Osteoblast (primary cell): ENCODE measurements around the gene URGCP. TPM values are rescaled to one million over a fixed set of nuclear protein-coding genes. Genes with fewer than 3 reads are reported as not detected.
"Not testable (repeated sequence)": the region's sequence is repeated elsewhere in the genome, so short reads cannot be mapped to it uniquely, and the experiment has no call there.

ENCODE experiments used
- DNase-seq: peaks from one replicate; pipeline ENCODE4 v3.0.0; 2011; ENCODE audit warnings: low spot score, mixed read lengths; ENCODE audit not compliant: insufficient read length; ENCODE audit errors: missing footprints
- H2AFZ ChIP-seq: 2 replicates; pipeline ENCODE4 v1.6.0; 2011; ENCODE audit warnings: mild to moderate bottlenecking, low read length
- H3K27ac ChIP-seq: 2 replicates; pipeline ENCODE4 v1.5.1; 2011; ENCODE audit warnings: mild to moderate bottlenecking, low read depth, low read length, moderate library complexity
- H3K27me3 ChIP-seq: 2 replicates; pipeline ENCODE4 v1.6.0; 2012; ENCODE audit warnings: mild to moderate bottlenecking, control low read depth, inconsistent platforms, low read length, moderate library complexity; ENCODE audit not compliant: insufficient read depth
- H3K36me3 ChIP-seq: 2 replicates; pipeline ENCODE4 v1.5.1; 2011; ENCODE audit warnings: mild to moderate bottlenecking, low read length, control low read depth, moderate library complexity; ENCODE audit not compliant: insufficient read depth
- H3K4me1 ChIP-seq: 2 replicates; pipeline ENCODE4 v1.5.1; 2011; ENCODE audit warnings: mild to moderate bottlenecking, low read length, control low read depth, moderate library complexity; ENCODE audit not compliant: insufficient read depth
- H3K4me2 ChIP-seq: 2 replicates; pipeline ENCODE4 v1.6.0; 2011; ENCODE audit warnings: mild to moderate bottlenecking, low read length; ENCODE audit not compliant: insufficient read depth
- H3K4me3 ChIP-seq: fragments of 200-600 bp; sonication (generic); 3 replicates; pipeline ENCODE4 v1.5.1; 2012; ENCODE audit warnings: mild to moderate bottlenecking, low read length, inconsistent platforms; ENCODE audit not compliant: insufficient read depth
- H3K79me2 ChIP-seq: 2 replicates; pipeline ENCODE4 v1.6.0; 2012; ENCODE audit warnings: mild to moderate bottlenecking, low read length, control low read depth, inconsistent platforms; ENCODE audit not compliant: insufficient read depth
- H3K9me3 ChIP-seq: 2 replicates; pipeline ENCODE4 v1.5.1; 2011; ENCODE audit warnings: low read depth, low read length, control low read depth
- H4K20me1 ChIP-seq: 2 replicates; pipeline ENCODE4 v1.6.0; 2012; ENCODE audit warnings: mild to moderate bottlenecking, low read length, control low read depth; ENCODE audit not compliant: insufficient read depth
- total RNA-seq: library from RNA; depleted of rRNA; stranded (reverse); fragments of >200 nt; gene quantifications from 2 replicates; pipeline ENCODE4 v1.2.3, GENCODE V29; 2012
- TF ChIP-seq, protein P1 (sequence below): IDR thresholded peaks from 2 replicates; pipeline ENCODE4 v1.5.1; 2011; ENCODE audit warnings: mild to moderate bottlenecking, low read depth, low read length, moderate library complexity; ENCODE audit errors: extremely low read depth

The URGCP gene
- total RNA-seq, 1 donor = 30.4 TPM

DNA sequence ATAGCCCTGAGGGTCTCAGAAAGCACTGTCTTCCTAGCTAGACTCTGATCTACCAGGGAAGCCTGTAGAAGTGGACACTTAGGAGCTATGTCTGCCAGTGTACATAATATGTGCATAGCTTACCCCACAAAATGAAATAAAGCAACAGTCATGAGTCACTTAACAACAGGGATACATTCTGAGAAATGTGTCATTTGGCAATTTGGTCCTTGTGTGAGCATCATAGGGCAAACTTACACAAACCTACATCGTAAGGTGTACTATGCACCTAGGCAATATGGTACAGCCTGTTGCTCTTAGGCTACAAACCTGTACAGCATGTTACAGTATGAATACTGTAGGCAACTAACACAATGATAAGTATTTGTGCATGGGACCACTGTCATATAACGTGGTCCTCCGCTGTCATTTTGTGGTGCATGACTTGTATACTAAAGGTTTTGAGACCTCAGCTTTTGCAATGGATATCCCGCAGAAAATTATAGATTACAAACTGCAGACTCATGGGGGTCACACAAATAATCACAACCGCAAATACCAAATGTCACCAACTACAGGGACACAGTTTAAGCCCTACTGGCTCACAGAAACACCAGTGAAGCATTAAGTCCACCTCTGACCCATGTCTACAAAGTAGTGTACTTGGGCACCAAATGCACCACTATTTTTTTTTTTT is 1.7 kb downstream of the URGCP start:
- peaks cover 65% of the 10 kb centered on the region for H3K79me2 ChIP-seq
- H3K9me3 ChIP-seq = no peaks in the 10 kb centered on the region
- H4K20me1 ChIP-seq = peaks cover 37% of the 10 kb centered on the region
- peak overlapping the region; percentile 79 for H3K27ac ChIP-seq
- H3K27me3 ChIP-seq = no peaks in the 10 kb centered on the region
- peaks cover 19% of the 10 kb centered on the region for H3K4me1 ChIP-seq
- TF ChIP-seq, protein P1, sequence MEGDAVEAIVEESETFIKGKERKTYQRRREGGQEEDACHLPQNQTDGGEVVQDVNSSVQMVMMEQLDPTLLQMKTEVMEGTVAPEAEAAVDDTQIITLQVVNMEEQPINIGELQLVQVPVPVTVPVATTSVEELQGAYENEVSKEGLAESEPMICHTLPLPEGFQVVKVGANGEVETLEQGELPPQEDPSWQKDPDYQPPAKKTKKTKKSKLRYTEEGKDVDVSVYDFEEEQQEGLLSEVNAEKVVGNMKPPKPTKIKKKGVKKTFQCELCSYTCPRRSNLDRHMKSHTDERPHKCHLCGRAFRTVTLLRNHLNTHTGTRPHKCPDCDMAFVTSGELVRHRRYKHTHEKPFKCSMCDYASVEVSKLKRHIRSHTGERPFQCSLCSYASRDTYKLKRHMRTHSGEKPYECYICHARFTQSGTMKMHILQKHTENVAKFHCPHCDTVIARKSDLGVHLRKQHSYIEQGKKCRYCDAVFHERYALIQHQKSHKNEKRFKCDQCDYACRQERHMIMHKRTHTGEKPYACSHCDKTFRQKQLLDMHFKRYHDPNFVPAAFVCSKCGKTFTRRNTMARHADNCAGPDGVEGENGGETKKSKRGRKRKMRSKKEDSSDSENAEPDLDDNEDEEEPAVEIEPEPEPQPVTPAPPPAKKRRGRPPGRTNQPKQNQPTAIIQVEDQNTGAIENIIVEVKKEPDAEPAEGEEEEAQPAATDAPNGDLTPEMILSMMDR = no peak
- peak overlapping the region; percentile 80 for H3K4me3 ChIP-seq
- peaks cover 3% of the 10 kb centered on the region for H3K36me3 ChIP-seq
- peak; percentile 77 for DNase-seq
- H3K4me2 ChIP-seq = peak overlapping the region; percentile 74
- no peak overlapping the region for H2AFZ ChIP-seq

DNA sequence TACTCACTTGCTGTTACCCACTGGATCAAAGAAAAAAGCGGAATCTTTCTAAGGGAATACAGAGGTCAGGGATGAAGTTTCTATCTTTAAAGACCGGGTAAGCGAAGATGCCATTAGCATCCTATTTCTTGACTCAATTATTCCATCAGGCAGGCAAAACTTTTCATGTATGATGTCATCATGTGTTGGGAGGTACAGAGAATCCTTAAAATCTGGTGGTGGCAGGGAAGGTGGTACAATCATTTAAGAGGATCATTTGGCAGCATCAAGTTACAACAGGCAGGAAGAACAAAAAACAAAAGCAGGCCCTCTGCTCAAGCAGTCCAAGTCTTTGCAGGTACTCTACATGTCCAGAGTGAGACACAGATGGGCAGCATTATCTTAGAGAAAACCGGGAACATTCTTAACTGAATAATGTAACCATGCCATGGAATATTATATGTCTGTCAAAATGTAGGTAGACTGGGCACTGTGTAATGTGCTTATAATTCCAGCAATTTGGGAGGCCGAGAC is 3.8 kb downstream of the URGCP start:
- Histone ChIP-seq H3K9me3 (no peaks in the 10 kb centered on the region), H3K27me3 (no peaks in the 10 kb centered on the region), H3K4me3 (no peak overlapping the region), H3K36me3 (peaks cover 7% of the 10 kb centered on the region), H3K79me2 (peaks cover 83% of the 10 kb centered on the region), H3K27ac (no peak overlapping the region), H3K4me1 (peaks cover 19% of the 10 kb centered on the region), H2AFZ (no peak overlapping the region), H4K20me1 (peaks cover 44% of the 10 kb centered on the region), H3K4me2 (no peak overlapping the region)
- TF ChIP-seq, protein P1 = no peak
- DNase-seq = no peak

DNA sequence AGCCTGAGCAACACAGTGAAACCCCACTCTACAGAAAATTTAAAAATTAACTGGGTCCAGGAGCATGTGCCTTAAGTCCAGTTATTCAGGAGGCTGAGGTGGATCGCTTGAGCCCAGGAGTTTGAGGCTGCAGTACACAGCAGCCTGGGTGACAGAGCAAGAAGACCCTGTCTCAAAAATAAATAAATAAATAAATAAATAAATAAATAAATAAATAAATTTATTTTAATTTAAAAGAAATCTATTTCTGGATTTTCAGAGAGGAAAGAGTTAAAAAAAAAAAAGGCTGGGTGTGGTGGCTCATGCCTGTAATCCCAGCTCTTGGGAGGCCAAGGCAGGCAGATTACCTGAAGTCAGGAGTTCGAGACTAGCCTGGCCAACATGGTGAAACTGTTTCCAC is 7.8 kb downstream of the URGCP start:
- not testable (repeated sequence) for H2AFZ ChIP-seq

DNA sequence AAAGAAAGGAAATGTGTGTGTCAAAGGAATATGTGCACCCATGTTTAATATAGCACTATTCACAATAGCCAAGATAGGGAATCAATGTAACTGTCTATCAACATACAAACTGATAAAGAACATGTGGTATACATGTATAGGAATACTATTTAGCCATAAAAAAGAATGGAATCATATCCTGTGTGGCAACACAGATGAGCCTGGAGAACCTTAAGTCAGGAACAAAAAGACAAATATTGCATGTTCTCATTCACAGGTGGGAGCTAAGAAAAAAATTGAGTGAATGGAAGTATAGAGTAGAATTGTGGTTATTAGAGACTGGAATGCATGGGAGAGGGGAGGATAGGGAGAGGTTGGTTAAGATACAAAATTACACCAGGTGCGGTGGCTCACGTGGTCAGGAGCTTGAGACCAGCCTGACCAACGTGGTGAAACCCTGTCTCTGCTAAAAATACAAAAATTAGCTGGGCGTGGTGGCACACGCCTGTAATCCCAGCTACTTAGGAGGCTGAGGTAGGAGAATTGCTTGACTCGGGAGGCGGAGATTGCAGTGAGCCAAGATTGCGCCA is 10.5 kb downstream of the URGCP start:
- Histone ChIP-seq H3K79me2 (peaks cover 96% of the 10 kb centered on the region), H4K20me1 (peaks cover 48% of the 10 kb centered on the region), H2AFZ (no peak overlapping the region), H3K4me1 (no peaks in the 10 kb centered on the region), H3K36me3 (peaks cover 4% of the 10 kb centered on the region), H3K9me3 (no peaks in the 10 kb centered on the region), H3K27ac (no peak overlapping the region), H3K4me2 (no peak overlapping the region), H3K4me3 (no peak overlapping the region), H3K27me3 (no peaks in the 10 kb centered on the region)
- no peak for DNase-seq
- TF ChIP-seq, protein P1 = no peak

More for the DNA sequence above, 7.8 kb downstream of the URGCP start:
- not testable (repeated sequence) for H3K27ac ChIP-seq, H3K9me3 ChIP-seq, H3K4me1 ChIP-seq, H3K36me3 ChIP-seq, H3K27me3 ChIP-seq, H3K4me3 ChIP-seq, DNase-seq, H3K4me2 ChIP-seq
- Histone ChIP-seq H4K20me1 (peaks cover 54% of the 10 kb centered on the region), H3K79me2 (peaks cover 96% of the 10 kb centered on the region)
